Ishikawa (cell line): ENCODE results near the gene EOGT.

Source experiments
- CEBPB ChIP-seq: IDR thresholded peaks from 2 replicates; pipeline ENCODE4 v1.6.1; 2012
- CREB1 ChIP-seq: IDR thresholded peaks from 2 replicates; pipeline ENCODE4 v1.6.1; 2012; ENCODE audit warnings: low read depth
- EP300 ChIP-seq: IDR thresholded peaks from 2 replicates; pipeline ENCODE4 v1.6.1; 2012; ENCODE audit warnings: borderline replicate concordance
- FOXM1 ChIP-seq: IDR thresholded peaks from 2 replicates; pipeline ENCODE4 v1.6.1; 2012; ENCODE audit warnings: low read depth, borderline replicate concordance
- MAX ChIP-seq: IDR thresholded peaks from 2 replicates; pipeline ENCODE4 v1.6.1; 2012
- NFIC ChIP-seq: IDR thresholded peaks from 2 replicates; pipeline ENCODE4 v1.6.1; 2012
- RAD21 ChIP-seq: IDR thresholded peaks from 2 replicates; pipeline ENCODE4 v1.6.1; 2012; ENCODE audit warnings: low read depth
- REST ChIP-seq: IDR thresholded peaks from 2 replicates; pipeline ENCODE4 v1.6.1; 2012; ENCODE audit warnings: low read depth, mild to moderate bottlenecking
- TAF1 ChIP-seq: IDR thresholded peaks from 2 replicates; pipeline ENCODE4 v1.6.1; 2012; ENCODE audit warnings: low read depth, mild to moderate bottlenecking
- TCF12 ChIP-seq: IDR thresholded peaks from 2 replicates; pipeline ENCODE4 v1.6.1; 2012; ENCODE audit warnings: low read depth
- YY1 ChIP-seq: IDR thresholded peaks from 2 replicates; pipeline ENCODE4 v1.6.1; 2012; ENCODE audit warnings: low read depth

GRCh38 chr3:68936856-68937255, 76.6 kb downstream of the EOGT start:
- TF ChIP-seq NFIC (no peak), TAF1 (no peak), MAX (no peak), FOXM1 (no peak), TCF12 (no peak), CEBPB (no peak), CREB1 (no peak), RAD21 (no peak), YY1 (no peak), REST (no peak), EP300 (no peak)
